ENCODE data around the gene RNF183. TPM values are rescaled to one million over a fixed set of nuclear protein-coding genes. Genes with fewer than 3 reads are reported as not detected.

RNF183 gene
- total RNA-seq, 2 donors from 2014 or later = not detected

DNA sequence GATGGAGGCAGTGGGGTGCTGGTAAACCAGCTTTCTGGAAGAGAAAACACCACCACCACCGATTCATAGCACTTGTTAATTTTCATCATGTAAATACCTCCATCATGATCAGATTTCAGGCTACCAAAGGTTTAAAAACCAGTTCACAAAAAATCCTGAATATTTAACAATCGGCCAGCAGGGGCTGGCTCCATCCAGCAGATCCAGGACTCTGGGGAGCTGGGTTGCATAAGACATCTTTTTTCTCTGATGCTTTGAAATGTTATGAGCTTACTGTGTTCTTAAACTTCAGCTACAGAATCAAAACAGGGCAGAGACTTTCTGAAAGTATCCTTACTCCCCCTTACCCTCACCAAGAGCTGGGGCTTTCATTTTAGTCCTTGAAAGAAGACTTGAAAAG, 14.6 kb upstream of the RNF183 start:
- DNase-seq = no peak

DNA sequence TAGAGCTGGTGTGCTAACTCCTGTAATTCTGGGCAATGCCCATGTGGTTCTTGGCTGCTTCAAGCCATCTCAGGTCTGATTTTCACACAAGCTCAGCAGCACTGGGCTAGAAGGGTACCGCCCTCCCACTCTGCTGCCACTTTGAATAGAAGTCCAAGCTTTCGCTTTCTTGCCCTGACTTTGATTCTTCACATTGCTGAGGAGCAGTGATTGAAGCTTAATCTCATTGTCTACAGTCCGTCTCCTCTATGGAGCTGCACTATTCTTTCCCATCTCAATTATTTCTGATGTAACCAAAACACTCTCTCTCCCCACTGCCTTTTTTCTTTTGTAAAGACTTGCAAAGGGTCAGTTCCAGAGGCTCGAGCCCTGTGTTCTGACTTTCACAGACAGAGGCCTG, 12.9 kb upstream of the RNF183 start:
- Histone ChIP-seq H3K4me3 (no peak overlapping the region), H3K27me3 (no peaks in the 10 kb centered on the region), H3K36me3 (replicated peaks in 1 of 2; ENCODE audit: insufficient read depth in 1 of 2, low read depth in 2 of 2) (peaks cover 0 to 1% of the 10 kb centered on the region in 2 donors), H3K9me3 (no peaks in the 10 kb centered on the region), H3K27ac (no peak overlapping the region), H3K4me1 (no peaks in the 10 kb centered on the region)
- no peak for DNase-seq
- WGBS, 2 donors = 82 to 89% methylated on average over 4 of the region's 4 CpGs
- no peak for TF ChIP-seq POLR2A (IDR thresholded peaks at IDR 0.05)
- no peak for ATAC-seq
- intact Hi-C loops (cut with DNase I) = no loop called here

More for the DNA sequence above, 14.6 kb upstream of the RNF183 start:
- TF ChIP-seq, protein P1, sequence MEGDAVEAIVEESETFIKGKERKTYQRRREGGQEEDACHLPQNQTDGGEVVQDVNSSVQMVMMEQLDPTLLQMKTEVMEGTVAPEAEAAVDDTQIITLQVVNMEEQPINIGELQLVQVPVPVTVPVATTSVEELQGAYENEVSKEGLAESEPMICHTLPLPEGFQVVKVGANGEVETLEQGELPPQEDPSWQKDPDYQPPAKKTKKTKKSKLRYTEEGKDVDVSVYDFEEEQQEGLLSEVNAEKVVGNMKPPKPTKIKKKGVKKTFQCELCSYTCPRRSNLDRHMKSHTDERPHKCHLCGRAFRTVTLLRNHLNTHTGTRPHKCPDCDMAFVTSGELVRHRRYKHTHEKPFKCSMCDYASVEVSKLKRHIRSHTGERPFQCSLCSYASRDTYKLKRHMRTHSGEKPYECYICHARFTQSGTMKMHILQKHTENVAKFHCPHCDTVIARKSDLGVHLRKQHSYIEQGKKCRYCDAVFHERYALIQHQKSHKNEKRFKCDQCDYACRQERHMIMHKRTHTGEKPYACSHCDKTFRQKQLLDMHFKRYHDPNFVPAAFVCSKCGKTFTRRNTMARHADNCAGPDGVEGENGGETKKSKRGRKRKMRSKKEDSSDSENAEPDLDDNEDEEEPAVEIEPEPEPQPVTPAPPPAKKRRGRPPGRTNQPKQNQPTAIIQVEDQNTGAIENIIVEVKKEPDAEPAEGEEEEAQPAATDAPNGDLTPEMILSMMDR (IDR thresholded peaks at IDR 0.05) = peak in 3 of 7 experiments; percentile 12 to 21 (median 12)
- TF ChIP-seq POLR2A (IDR thresholded peaks at IDR 0.05) = no peak
- Histone ChIP-seq H3K27ac (no peak overlapping the region), H3K4me1 (no peaks in the 10 kb centered on the region), H3K9me3 (no peaks in the 10 kb centered on the region), H3K27me3 (no peaks in the 10 kb centered on the region), H3K4me3 (no peak overlapping the region), H3K36me3 (replicated peaks in 1 of 2; ENCODE audit: insufficient read depth in 1 of 2, low read depth in 2 of 2) (peaks cover 0 to 1% of the 10 kb centered on the region in 2 donors)
- no peak for ATAC-seq
- 69 to 77% methylated on average over 2 of the region's 2 CpGs for WGBS, 2 donors
- intact Hi-C loops (cut with DNase I) = no loop called here

DNA sequence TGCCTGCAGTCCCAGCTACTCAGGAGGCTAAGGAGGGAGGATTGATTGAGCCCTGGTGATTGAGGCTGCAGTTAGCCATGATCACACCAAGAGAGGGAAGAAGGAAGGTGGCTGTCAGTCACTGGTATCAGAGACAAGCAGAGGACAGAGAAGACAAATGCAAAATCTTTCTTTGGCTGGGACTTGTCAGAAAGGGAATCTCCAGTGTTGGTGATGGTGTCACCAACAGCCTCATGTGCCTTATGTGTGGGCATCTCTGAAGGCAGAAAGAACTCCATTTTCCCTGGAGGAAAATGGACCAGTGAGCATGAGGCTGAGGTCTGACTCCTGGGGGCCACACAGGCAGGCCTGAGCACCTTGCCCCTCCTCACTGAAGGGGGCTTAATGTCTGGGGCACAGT, 12.1 kb upstream of the RNF183 start:
- intact Hi-C loops (cut with DNase I) = no loop called here
- Histone ChIP-seq H3K4me3 (no peak overlapping the region), H3K36me3 (replicated peaks in 1 of 2; ENCODE audit: insufficient read depth in 1 of 2, low read depth in 2 of 2) (peaks cover 0 to 1% of the 10 kb centered on the region in 2 donors), H3K27ac (no peak overlapping the region), H3K27me3 (no peaks in the 10 kb centered on the region), H3K4me1 (no peaks in the 10 kb centered on the region), H3K9me3 (no peaks in the 10 kb centered on the region)
- DNase-seq (no peak), ATAC-seq (no peak)
- no peak for TF ChIP-seq POLR2A (IDR thresholded peaks at IDR 0.05)
- TF ChIP-seq, protein P1 (IDR thresholded peaks at IDR 0.05) = no peak

DNA sequence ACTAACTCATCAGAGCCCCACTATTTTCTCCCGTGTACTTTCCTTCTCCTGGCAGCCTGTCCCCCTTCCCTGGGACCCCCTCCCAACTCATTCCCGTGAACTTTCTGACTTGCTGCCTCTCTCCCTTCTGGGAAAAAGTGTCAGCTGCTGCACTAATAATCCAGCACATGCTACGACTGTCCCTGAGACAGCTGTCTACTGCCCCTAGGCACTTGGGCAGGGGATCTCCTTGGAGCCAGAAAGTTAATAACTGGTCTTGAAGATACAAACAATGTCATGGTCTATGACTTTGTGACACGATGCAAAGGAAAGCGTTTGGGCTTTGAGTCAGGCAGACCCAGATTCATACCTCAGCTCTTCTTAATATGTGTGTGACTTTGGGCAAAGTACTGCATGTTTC, 10.1 kb upstream of the RNF183 start:
- Histone ChIP-seq H3K4me3 (no peak overlapping the region), H3K4me1 (no peaks in the 10 kb centered on the region), H3K27me3 (no peaks in the 10 kb centered on the region), H3K27ac (no peak overlapping the region), H3K9me3 (no peaks in the 10 kb centered on the region), H3K36me3 (replicated peaks in 1 of 2; ENCODE audit: insufficient read depth in 1 of 2, low read depth in 2 of 2) (no peaks in the 10 kb centered on the region)
- DNase-seq (no peak), ATAC-seq (no peak)
- 33 to 45% methylated on average over 5 of the region's 5 CpGs for WGBS, 2 donors
- TF ChIP-seq, protein P1 (IDR thresholded peaks at IDR 0.05) = no peak
- TF ChIP-seq POLR2A (IDR thresholded peaks at IDR 0.05) = no peak
- intact Hi-C loops (cut with DNase I) = loop anchor here (5.0 kb wide), 1 partner anchor 94 kb away; no protein-coding TSS in a partner anchor

DNA sequence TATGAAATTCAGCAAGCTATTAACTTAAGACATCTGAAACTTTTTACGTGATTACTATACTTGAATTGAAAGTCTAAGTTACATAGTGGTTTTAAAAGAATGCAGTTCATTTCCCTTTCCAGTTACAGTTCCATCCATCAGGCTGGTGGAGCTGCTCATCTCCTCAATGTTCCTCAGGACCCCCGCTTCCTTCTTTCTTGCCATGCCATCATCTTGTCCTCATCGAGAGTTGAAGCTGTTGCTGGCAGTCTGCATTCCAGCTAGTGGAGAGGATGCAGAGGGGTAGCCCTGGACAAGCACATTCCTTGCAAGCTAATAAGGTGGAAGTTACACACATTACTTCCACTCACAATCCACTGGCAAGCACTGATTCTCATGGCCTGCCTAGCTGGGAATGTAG, 8.8 kb upstream of the RNF183 start:
- DNase-seq (no peak), ATAC-seq (no peak)
- intact Hi-C loops (cut with DNase I) = loop anchor here (5.0 kb wide), 1 partner anchor 95 kb away; no protein-coding TSS in a partner anchor
- 89 to 92% methylated on average over 3 of the region's 3 CpGs for WGBS, 2 donors
- Histone ChIP-seq H3K4me3 (no peak overlapping the region), H3K36me3 (replicated peaks in 1 of 2; ENCODE audit: insufficient read depth in 1 of 2, low read depth in 2 of 2) (no peaks in the 10 kb centered on the region), H3K9me3 (no peaks in the 10 kb centered on the region), H3K4me1 (no peaks in the 10 kb centered on the region), H3K27me3 (no peaks in the 10 kb centered on the region), H3K27ac (no peak overlapping the region)
- TF ChIP-seq, protein P1 (IDR thresholded peaks at IDR 0.05) = no peak
- TF ChIP-seq POLR2A (IDR thresholded peaks at IDR 0.05) = no peak

Data from body of pancreas (tissue), 4 donors.